CD4-positive, alpha-beta T cell treated with Interleukin-21 for 1 hour (primary cell): ENCODE measurements around the gene NEFH.
"Not testable (repeated sequence)": the region's sequence is repeated elsewhere in the genome, so short reads cannot be mapped to it uniquely, and the experiment has no call there.

ENCODE experiments used
- DNase-seq: peaks from one replicate; pipeline ENCODE4 v3.0.0-alpha.2; 2020

Gene NEFH

DNA sequence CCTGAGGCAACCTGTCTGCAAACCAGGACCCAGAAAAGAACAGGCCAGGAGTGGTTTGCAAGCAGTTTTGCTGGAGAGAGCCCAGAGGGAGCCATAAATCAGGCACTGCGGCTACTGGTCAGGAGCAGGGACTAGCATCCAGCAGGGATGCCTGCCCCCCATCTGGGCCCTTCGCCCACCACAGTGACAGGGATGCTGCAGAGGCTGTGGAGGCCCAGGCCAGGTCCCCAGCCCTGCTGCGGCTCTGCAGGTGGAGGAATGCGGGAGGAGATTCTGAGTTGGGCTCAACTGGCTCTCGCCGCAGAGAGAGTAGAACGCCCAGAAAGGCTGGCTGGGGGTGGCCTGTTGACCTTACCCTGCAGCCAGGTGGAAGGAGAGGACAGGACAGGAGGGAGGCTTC lies 16.4 kb upstream of the NEFH start:
- no peak for DNase-seq

DNA sequence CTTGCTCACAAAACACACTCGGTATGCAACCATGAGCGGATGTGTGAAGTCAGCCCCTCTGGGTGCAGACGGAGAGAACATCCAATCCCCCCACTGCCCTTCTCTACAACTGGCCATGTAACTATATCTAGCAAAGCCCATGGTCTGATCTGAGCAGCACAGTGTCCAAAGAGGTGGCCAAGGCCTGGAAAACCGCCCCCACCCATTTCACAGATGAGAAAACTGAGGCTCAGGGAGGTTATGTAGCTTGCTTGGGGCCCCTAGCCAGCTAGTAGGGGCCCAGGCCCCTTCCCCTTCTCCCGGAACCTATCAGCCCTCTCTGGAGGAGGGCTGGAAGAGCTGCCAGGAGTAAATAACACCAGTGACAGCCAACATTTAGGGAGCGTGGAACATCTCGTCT lies 15.4 kb upstream of the NEFH start:
- no peak for DNase-seq

DNA sequence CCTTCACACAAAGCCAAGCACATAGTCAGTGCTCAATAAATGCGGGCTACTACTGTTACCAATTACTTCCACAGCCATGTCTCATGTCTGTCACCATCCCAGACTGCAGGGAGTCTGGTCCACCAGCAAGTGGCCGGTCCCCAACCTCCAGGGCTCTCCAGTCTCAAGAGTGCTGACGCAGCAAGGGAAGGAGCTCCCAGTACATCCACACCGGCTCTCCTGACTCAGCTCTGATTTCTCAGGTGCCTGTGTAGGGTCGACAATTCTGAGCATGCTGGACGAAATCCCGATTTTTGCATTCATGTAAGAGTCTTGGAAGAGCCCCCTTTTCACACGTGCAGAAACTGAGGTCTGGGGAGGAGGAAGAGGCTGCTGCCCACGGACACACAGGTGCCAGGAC lies 10.3 kb upstream of the NEFH start:
- no peak for DNase-seq

DNA sequence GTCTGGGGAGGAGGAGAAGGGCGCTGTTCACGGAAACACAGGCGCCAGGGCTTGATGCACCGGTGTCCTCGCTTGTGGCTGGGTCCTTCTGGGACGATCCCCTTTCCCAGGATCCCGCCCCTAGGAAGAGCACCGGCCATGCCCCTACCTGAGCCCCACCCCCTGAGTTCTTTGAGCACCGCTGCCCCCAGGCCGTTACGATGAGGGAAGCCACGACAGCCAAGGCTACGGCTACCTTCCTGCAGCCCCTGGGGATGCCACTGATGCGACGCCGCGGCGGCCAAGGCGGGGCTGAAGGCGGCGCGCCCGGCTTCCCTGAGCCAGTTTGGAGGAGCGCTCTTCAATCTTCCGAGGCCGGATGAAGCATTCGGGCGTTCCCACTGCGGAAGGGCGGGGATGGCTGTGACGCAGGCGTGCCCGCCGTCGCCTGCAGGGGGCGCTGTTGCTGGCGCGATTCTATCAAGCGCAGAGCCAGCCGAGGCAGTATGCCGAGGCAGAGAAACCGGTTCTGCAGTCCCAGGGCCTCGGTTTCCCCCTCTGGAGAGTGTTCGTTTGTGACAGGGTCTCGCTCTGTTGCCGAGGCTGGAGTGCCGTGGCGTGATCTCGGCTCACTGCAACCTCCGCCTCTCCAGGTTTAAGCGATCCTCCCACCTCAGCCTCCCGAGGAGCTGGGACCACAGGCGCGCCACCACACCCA lies 9.7 kb upstream of the NEFH start:
- DNase-seq, result peak; percentile 67

DNA sequence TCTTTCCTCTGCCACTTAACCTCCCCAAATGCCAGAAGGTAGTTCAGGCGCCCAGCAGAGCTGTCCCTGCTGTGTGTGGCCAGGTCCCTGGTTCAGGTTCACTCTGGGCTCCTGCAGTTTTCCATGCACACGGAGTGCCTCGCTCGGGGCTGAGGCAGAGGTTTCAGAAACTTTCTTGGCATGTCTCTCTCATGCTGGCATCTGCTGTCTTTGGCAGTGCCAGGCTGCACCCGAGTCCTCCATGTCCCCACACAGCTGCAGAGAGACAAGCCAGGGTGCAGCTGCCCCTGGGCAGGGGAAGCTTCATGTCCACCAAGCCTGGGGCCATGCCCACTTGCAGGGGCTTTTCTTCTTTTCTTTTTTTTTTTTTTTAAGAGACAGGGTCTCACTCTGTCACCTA lies 7.0 kb upstream of the NEFH start:
- no peak for DNase-seq

DNA sequence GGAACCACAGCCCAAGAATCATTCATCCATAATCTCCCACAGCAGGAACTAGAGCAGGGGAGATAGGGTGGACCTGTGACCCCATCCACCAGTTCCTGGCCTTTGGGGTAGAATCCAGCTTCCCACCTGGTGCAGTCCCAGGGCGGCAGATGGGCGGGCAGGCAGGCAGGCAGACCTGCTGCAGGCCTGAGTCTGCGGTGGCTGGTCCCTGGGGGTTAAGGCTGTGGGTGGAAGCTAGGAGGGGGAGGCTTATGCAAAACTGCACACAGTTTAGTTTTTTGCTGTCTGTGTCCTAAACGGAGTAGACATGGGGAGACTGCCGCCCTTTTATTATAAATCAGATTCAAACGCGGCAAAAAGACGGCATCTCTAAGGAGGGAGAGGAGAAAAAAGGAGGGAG lies 4.5 kb upstream of the NEFH start:
- no peak for DNase-seq

DNA sequence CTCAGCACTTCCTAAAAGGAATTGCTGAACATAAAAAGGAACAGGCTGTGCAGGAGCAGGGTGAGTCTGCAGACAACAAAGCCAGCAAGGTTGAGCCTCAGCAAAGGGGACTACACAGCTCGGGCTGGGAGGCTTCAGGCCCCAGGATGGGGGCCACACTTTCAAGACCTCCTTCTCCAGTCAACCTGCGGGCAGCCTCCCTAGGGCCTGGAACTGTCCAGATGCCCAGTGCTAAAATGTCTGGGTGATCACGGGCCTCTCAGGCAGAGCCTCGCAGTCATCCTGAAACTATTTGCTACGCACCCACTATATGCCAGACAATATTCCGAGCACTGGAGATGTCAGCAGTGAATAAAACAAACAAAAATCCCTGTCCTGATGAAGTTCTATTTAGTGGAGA lies 3.9 kb upstream of the NEFH start:
- no peak for DNase-seq

DNA sequence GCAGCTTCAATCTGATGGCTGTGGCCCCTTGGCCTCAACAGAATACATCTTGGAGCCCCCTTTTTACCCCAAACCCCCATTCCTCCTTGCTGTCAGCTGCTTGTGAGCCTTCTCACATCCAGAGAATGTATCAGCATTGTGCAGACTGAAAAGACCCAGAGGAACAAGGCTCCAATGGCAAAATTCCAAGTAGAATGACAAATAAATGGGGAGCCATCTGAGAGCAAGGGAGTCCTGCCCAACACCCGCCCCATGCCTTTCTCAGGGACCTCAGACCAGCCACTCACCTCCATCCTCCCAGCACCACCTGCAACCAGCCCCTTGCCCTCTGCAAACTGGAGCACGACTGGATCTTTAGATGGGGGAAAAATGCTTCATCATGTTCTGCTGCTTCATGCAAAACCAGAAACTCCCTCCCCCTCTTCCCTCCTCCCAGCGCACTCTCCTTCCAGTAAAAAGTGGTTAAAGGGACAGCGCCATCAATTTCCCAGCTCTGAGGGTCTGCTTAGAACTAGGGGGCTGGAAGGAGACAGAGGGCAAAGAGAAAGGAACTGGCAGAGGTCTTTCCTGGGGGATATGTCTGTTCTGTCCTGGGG lies 2.2 kb upstream of the NEFH start:
- no peak for DNase-seq

DNA sequence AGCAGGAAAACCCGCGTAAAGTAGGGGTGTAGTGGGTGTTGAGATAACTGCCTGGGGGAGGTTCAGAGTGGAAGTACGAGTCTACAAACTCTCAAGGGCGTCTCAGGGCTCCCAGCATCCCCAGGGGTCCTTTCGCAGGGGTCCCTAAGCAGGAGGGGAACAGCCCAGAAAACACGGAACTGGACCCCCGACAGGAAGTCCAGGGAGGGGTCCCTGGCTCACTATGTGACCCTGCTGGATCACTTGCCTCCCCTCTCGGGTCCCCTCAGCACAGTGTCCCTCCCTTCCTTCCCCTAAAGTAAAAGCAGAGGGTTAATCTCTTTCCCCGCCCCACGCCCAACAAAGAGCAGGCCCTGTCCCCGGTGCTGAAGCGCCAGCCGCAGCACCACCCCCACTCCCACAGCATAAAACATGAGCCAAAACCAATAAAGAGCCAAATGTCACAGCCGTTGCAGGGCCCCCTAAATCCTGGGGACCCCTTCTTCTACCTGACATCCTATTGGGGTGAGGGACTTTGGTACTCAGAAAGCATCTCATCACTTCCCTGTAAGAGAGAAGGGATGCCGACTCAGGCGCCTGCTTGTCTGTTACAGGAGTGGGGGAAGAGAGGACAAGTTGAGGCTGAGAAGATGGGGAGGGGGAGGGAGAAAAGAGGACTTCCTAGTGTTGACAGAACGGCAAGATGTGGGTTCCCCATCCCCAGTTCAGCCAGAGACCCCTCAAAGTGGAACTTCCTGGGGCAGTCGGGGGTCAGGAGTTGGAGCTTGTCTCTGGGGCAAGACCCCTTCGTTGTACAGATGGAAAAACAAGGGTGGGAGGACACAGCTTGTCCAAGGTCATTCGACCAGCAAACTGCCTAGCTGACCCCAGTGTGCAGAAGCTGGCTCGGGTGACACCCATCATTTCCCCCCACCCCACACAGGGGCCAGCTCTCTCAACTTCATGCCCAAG lies 1.4 kb upstream of the NEFH start:
- no peak for DNase-seq

DNA sequence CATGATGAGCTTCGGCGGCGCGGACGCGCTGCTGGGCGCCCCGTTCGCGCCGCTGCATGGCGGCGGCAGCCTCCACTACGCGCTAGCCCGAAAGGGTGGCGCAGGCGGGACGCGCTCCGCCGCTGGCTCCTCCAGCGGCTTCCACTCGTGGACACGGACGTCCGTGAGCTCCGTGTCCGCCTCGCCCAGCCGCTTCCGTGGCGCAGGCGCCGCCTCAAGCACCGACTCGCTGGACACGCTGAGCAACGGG lies 169 bp downstream of the NEFH start:
- DNase-seq, result no peak

DNA sequence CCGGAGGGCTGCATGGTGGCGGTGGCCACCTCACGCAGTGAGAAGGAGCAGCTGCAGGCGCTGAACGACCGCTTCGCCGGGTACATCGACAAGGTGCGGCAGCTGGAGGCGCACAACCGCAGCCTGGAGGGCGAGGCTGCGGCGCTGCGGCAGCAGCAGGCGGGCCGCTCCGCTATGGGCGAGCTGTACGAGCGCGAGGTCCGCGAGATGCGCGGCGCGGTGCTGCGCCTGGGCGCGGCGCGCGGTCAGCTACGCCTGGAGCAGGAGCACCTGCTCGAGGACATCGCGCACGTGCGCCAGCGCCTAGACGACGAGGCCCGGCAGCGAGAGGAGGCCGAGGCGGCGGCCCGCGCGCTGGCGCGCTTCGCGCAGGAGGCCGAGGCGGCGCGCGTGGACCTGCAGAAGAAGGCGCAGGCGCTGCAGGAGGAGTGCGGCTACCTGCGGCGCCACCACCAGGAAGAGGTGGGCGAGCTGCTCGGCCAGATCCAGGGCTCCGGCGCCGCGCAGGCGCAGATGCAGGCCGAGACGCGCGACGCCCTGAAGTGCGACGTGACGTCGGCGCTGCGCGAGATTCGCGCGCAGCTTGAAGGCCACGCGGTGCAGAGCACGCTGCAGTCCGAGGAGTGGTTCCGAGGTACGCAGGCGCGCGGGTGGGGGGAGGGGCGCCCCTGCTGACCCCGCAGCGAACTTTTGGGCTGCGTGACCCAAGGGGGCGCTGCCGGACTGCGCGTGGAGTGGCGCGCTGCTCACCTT lies 670 bp downstream of the NEFH start:
- peak; percentile 55 for DNase-seq

DNA sequence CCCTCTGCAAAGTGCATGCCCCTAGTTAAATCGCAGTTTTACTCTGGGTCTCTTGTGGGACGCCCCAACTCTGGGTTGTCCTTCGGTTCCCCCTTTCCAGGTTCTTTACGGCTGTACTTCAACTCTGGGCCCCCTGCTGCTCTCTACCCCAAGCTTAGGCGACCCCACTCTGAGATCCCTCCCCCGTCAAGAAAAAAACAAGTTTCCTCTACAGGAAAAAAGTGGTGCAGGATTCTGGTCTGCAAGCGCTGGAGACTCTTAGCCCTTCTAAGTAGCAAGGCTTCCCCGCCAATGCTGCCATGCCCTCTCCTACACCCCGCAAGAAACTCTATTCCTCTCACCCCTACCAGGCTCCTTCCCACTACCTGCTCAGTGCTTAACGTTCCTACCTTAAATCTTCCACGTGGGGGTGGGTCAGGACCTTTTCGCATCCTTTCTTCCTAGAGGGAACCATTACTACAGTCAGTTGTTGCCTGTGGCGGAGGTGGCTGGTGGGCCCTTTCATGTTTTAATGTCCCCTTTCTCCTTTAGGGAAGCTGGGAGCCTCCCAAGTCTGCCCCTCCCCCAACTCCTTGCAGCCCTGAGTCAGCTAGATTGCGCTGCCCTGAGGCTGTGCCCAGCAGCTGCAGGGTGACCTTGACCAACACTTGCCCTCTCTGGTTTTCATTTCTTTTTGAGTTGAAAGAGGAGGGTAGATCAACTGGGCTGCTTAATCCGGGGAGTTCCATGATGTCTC lies 1.4 kb downstream of the NEFH start:
- DNase-seq, result no peak

DNA sequence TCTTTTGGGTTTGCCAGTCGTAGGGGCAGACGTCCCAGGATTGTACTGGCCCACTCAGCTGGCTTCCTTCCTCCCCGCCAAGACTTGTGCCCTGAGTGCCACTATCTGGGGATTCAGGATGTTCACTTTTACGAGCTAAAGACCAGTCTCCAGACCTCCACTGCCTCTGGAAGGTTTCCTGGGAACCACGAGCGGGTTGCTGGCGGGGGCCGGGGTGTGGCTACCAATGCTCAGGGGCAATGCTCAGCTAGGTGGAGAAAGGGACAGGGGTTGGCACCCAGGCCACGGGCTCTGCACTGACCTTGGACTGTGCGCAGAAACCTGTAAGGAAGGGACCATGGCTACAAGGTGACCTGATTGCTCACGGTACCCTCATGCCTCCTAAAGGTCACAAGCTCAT lies 2.2 kb downstream of the NEFH start:
- no peak for DNase-seq

DNA sequence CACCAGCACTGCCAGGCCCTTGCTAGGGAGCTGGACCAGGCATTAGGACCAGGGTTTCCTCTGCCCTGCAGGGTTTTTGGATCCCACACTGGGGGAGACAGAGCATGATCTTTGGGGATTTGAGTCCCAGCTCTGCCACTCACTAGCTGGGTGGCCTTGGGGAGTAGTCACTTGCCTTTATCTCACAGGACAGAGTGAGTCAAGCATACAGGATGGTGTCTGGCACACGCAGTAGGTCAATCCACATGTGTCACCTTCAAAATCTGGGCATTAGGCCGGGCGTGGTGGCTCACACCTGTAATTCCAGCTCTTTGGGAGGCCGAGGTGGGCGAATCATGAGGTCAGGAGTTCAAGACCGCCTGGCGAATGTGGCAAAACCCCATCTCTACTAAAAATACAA lies 2.7 kb downstream of the NEFH start:
- DNase-seq, result no peak

DNA sequence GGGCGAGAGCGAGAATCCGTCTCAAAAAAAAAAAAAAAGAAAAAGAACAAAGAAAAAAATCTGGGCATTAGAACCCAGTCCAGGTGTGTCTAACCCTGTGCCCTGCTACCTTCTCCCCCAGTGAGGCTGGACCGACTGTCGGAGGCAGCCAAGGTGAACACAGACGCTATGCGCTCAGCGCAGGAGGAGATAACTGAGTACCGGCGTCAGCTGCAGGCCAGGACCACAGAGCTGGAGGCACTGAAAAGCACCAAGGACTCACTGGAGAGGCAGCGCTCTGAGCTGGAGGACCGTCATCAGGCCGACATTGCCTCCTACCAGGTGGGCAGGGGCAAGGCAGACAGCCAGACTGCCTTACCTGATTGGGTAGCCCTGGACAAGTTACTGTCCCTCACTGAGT lies 3.2 kb downstream of the NEFH start:
- DNase-seq, result no peak

DNA sequence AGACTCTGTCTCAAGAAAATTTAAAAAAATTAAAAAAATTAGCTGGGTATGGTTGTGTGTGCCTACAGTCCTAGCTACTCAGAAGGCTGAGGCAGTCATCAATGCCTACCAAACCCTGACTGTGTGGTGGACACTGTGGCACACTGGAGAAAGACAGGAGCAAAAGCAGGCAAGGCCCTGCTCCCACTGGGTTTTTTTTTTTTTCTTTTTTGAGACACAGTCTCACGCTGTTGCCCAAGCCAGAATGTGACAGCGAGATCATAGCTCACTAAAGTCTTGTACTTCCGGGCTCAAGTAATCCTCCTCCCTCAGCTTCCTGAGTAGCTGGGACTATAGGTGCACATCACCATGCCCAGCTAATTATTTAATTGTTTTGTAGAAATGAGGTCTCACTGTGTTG lies 4.6 kb downstream of the NEFH start:
- DNase-seq, result no peak

DNA sequence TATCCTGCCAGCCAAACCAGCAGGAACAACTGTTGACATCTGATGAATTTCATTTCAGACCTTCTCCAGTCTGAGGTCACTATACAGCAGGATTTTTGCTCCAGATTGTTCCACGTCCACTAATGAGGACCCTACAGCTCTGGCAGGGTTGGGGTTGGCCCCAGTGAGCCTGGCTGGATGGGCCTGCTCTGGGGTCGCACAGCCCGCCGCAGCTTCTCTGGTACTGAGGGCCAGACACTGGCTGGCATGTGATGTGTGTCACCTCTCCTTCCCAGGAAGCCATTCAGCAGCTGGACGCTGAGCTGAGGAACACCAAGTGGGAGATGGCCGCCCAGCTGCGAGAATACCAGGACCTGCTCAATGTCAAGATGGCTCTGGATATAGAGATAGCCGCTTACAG lies 5.4 kb downstream of the NEFH start:
- no peak for DNase-seq

DNA sequence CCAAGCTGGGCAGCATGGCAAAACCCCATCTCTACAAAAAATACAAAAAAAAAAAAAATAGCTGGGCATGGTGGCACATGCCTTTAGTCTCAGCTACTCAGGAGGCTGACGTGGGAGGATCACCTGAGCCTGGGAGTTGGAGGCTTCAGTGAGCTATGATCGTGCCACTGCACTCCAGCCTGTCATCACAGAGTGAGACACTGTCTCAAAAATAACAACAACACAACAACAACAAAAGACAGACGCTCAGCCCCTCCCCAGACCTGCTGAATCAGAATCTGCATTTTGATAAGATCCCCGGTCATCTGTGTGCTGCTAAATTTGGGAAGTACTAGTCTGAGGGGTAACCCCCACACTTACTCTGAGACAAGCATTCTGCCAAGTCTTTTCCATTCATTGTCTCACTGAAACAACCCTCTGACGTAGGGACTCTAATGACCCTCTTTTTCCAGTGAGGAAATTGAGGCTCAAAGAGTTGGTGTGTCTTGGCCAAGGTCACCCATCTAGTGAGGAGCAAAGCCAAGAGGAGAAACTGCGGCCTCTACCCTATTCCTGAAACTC lies 7.5 kb downstream of the NEFH start:
- DNase-seq, result no peak

DNA sequence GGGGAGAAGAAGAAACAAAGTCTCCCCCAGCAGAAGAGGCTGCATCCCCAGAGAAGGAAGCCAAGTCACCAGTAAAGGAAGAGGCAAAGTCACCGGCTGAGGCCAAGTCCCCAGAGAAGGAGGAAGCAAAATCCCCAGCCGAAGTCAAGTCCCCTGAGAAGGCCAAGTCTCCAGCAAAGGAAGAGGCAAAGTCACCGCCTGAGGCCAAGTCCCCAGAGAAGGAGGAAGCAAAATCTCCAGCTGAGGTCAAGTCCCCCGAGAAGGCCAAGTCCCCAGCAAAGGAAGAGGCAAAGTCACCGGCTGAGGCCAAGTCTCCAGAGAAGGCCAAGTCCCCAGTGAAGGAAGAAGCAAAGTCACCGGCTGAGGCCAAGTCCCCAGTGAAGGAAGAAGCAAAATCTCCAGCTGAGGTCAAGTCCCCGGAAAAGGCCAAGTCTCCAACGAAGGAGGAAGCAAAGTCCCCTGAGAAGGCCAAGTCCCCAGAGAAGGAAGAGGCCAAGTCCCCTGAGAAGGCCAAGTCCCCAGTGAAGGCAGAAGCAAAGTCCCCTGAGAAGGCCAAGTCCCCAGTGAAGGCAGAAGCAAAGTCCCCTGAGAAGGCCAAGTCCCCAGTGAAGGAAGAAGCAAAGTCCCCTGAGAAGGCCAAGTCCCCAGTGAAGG lies 9.2 kb downstream of the NEFH start:
- not testable (repeated sequence) for DNase-seq

DNA sequence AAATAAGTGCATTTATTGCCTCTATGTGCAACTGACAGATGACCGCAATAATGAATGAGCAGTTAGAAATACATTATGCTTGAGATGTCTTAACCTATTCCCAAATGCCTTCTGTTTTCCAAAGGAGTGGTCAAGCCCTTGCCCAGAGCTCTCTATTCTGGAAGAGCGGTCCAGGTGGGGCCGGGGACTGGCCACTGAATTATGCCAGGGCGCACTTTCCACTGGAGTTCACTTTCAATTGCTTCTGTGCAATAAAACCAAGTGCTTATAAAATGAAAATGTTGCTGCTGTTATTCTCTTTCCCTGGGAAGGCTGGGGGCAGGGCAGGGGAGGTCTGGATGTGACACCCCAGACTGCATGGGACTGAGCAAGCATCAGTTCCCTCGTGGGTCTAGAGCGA lies 11.0 kb downstream of the NEFH start:
- no peak for DNase-seq

DNA sequence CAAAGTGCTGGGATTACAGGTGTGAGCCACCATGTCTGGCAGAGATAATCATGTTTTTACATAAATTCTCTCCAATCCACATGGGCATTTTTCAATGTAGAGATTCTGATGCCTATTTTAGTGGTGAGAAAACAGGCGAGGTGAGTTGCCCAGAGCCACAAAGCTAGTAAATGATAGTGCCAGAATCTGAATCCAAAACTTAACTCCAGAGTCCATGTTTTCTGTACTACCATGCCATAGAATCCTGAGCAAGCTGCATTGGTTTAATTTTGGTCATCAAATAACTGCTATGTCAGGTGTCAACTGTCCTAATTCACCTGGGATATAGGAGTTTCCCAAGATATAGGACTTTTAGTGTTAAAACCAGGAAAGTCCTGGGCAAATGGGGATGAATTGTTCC lies 13.6 kb downstream of the NEFH start:
- DNase-seq, result no peak

DNA sequence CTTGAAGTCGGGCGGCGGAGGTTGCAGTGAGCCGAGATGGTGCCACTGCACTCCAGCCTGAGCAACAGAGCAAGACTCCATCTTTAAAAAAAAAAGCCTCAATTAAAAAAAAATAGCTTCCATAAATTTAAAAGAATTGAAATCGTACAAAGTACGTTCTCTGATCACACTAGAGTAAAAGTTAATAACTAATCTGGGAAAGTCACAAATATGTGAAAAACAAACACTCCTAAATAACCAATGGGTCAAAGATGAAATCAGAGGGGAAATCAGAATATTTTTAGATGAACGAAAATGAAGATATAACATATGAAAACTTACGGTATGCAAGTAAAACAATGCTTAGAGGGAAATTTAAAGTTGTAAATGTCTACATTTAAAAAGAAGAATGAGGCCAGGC lies 19.8 kb downstream of the NEFH start:
- DNase-seq, result no peak
